Activated B cell treated with CpG ODN at 0.5 μM for 24 hours (primary cell): ENCODE data around the gene SLFN14. TPM values are rescaled to one million over a fixed set of nuclear protein-coding genes. Genes with fewer than 3 reads are reported as not detected.
"Not testable (repeated sequence)": the region's sequence is repeated elsewhere in the genome, so short reads cannot be mapped to it uniquely, and the experiment has no call there.

ENCODE experiments used
- ATAC-seq: fragments of 200-7000 bp; cut with Tn5 transposase; one replicate; pipeline ENCODE4 v1.10.0; 2021; ENCODE audit warnings: low read depth, mild to moderate bottlenecking, moderate library complexity
- CTCF ChIA-PET: fragments of 350-600 bp; sonication (Branson Sonifier 250); formaldehyde crosslinking; loops from one replicate; lab custom pipeline; 2021; ENCODE audit warnings: antibody characterized with exemption; lab: Charles Lee
- POLR2A ChIA-PET: fragments of 350-600 bp; sonication (Branson Sonifier 250); formaldehyde crosslinking; loops from one replicate; lab custom pipeline; 2021; ENCODE audit warnings: antibody characterized with exemption; lab: Charles Lee
- DNase-seq: peaks from one replicate; pipeline ENCODE4 v3.0.0; 2022
- H3K27ac Mint-ChIP-seq: one replicate; pipeline ENCODE4 v1.8.0; 2020; ENCODE audit warnings: mixed read lengths
- H3K27me3 Mint-ChIP-seq: one replicate; pipeline ENCODE4 v1.8.0; 2021; ENCODE audit warnings: mixed read lengths
- H3K36me3 Mint-ChIP-seq: one replicate; pipeline ENCODE4 v1.8.0; 2021; ENCODE audit warnings: low read depth, mixed read lengths
- H3K4me1 Mint-ChIP-seq: one replicate; pipeline ENCODE4 v1.8.0; 2021; ENCODE audit warnings: mixed read lengths
- H3K4me3 Mint-ChIP-seq: one replicate; pipeline ENCODE4 v1.8.0; 2020; ENCODE audit warnings: mild to moderate bottlenecking, mixed read lengths
- H3K9me3 Mint-ChIP-seq: one replicate; pipeline ENCODE4 v1.8.0; 2020; ENCODE audit warnings: mixed read lengths
- CTCF ChIP-seq: fragments of 200-600 bp; IDR thresholded peaks from one replicate; pipeline ENCODE4 v1.8.0; 2022; ENCODE audit warnings: antibody characterized with exemption, mild to moderate bottlenecking
- intact Hi-C: fragments of 100-400 bp; cut with micrococcal nuclease; formaldehyde crosslinking; loops from one replicate; pipeline ENCODE4 v1.15.1; 2024
- total RNA-seq: library from RNA; stranded (reverse); gene quantifications from 2 replicates; pipeline ENCODE4 v1.2.3, GENCODE V29; 2022

Gene SLFN14
- total RNA-seq, 1 donor from 2014 or later, result not detected

GRCh38 chr17:35521150-35521549 lies 39.5 kb downstream of the SLFN14 start:
- peaks cover 5% of the 10 kb centered on the region for H3K4me1 Mint-ChIP-seq
- no peak overlapping the region for H3K4me3 Mint-ChIP-seq
- ATAC-seq (no peak), DNase-seq (no peak)
- no peaks in the 10 kb centered on the region for H3K36me3 Mint-ChIP-seq
- H3K27ac Mint-ChIP-seq, result no peak overlapping the region
- TF ChIP-seq CTCF, result no peak
- CTCF ChIA-PET, result interaction anchor here (1.2 kb wide), 1 partner anchor 208 kb away, joined by 4 read pairs; no protein-coding TSS in a partner anchor
- peaks cover 33% of the 10 kb centered on the region for H3K27me3 Mint-ChIP-seq
- H3K9me3 Mint-ChIP-seq, result no peaks in the 10 kb centered on the region
- POLR2A ChIA-PET, result no interaction called here
- intact Hi-C loops, result no loop called here

- no peak for TF ChIP-seq CTCF
- ATAC-seq (no peak), DNase-seq (no peak)
- ChIA-PET POLR2A (no interaction called here), CTCF (no interaction called here)
- Mint-ChIP-seq H3K9me3 (no peaks in the 10 kb centered on the region), H3K4me3 (no peak overlapping the region), H3K4me1 (peaks cover 5% of the 10 kb centered on the region), H3K36me3 (no peaks in the 10 kb centered on the region), H3K27ac (no peak overlapping the region), H3K27me3 (peaks cover 41% of the 10 kb centered on the region)
- intact Hi-C loops, result no loop called here
These were observed 40.6 kb downstream of the SLFN14 start for GRCh38 chr17:35519906-35520442.

- no peak for ATAC-seq
- intact Hi-C loops, result no loop called here
- Mint-ChIP-seq H3K4me1 (peaks cover 5% of the 10 kb centered on the region), H3K27me3 (peaks cover 44% of the 10 kb centered on the region), H3K36me3 (no peaks in the 10 kb centered on the region), H3K27ac (no peak overlapping the region), H3K9me3 (no peaks in the 10 kb centered on the region), H3K4me3 (no peak overlapping the region)
- no peak for DNase-seq
- no peak for TF ChIP-seq CTCF
- ChIA-PET CTCF (interaction anchor here (2.0 kb wide), 1 partner anchor 14 kb away, joined by 4 read pairs; no protein-coding TSS in a partner anchor), POLR2A (no interaction called here)
These were observed 41.2 kb downstream of the SLFN14 start for GRCh38 chr17:35519439-35519838.

- ATAC-seq, H3K9me3 Mint-ChIP-seq, DNase-seq, H3K4me1 Mint-ChIP-seq, H3K4me3 Mint-ChIP-seq, POLR2A ChIA-PET, H3K36me3 Mint-ChIP-seq, intact Hi-C loops, H3K27ac Mint-ChIP-seq: not testable (repeated sequence)
- peaks cover 46% of the 10 kb centered on the region for H3K27me3 Mint-ChIP-seq
- CTCF ChIA-PET, result interaction anchor here (2.0 kb wide), 1 partner anchor 15 kb away, joined by 4 read pairs; no protein-coding TSS in a partner anchor
These were observed 42.2 kb downstream of the SLFN14 start for GRCh38 chr17:35518431-35518830.

- ATAC-seq, result no peak
- H3K9me3 Mint-ChIP-seq, result no peaks in the 10 kb centered on the region
- no peak overlapping the region for H3K4me3 Mint-ChIP-seq
- no peak for TF ChIP-seq CTCF
- intact Hi-C loops, result no loop called here
- H3K27ac Mint-ChIP-seq, result no peak overlapping the region
- H3K27me3 Mint-ChIP-seq, result peaks cover 49% of the 10 kb centered on the region
- POLR2A ChIA-PET, result no interaction called here
- H3K36me3 Mint-ChIP-seq, result no peaks in the 10 kb centered on the region
- no peaks in the 10 kb centered on the region for H3K4me1 Mint-ChIP-seq
- CTCF ChIA-PET, result interaction anchor here (1.4 kb wide), 1 partner anchor 202 kb away, joined by 3 read pairs; no protein-coding TSS in a partner anchor
- DNase-seq, result no peak
These were observed 45.6 kb downstream of the SLFN14 start for GRCh38 chr17:35515027-35515426.
